Activated CD4-positive, alpha-beta memory T cell treated with anti-CD3 and anti-CD28 coated beads, Interleukin-2, amount 10 ng/mL, durations not matched to agents 7 days and 5 days (primary cell): ENCODE measurements around the gene CHD9. TPM values are rescaled to one million over a fixed set of nuclear protein-coding genes. Genes with fewer than 3 reads are reported as not detected.

ENCODE experiments used
- CTCF ChIA-PET: fragments of 350-600 bp; sonication (Branson Sonifier 250); formaldehyde crosslinking; loops from one replicate; lab custom pipeline; 2021; ENCODE audit warnings: antibody characterized with exemption, inconsistent platforms; lab: Charles Lee
- POLR2A ChIA-PET: fragments of 350-600 bp; sonication (Branson Sonifier 250); formaldehyde crosslinking; loops from one replicate; lab custom pipeline; 2021; ENCODE audit warnings: antibody characterized with exemption; lab: Charles Lee
- DNase-seq: peaks from one replicate; pipeline ENCODE4 v3.0.0-alpha.2; 2020
- H3K27ac Mint-ChIP-seq: one replicate; pipeline ENCODE4 v1.8.0; 2021; ENCODE audit warnings: mild to moderate bottlenecking, mixed read lengths
- H3K27me3 Mint-ChIP-seq: one replicate; pipeline ENCODE4 v1.8.0; 2021; ENCODE audit warnings: mixed read lengths
- H3K36me3 Mint-ChIP-seq: one replicate; pipeline ENCODE4 v1.8.0; 2021; ENCODE audit warnings: low read depth, mixed read lengths
- H3K4me1 Mint-ChIP-seq: one replicate; pipeline ENCODE4 v1.8.0; 2021; ENCODE audit warnings: mixed read lengths
- H3K4me3 Mint-ChIP-seq: one replicate; pipeline ENCODE4 v1.8.0; 2021; ENCODE audit warnings: mild to moderate bottlenecking, mixed read lengths
- H3K9me3 Mint-ChIP-seq: one replicate; pipeline ENCODE4 v1.8.0; 2021; ENCODE audit warnings: mixed read lengths
- total RNA-seq, 2 experiments: library from RNA; stranded (reverse); gene quantifications; one replicate each; pipeline ENCODE4 v1.2.3, GENCODE V29; 2021

CHD9 gene
- total RNA-seq, 2 experiments from 2014 or later: 21.6 to 23.8 TPM

- no peaks in the 10 kb centered on the region for H3K9me3 Mint-ChIP-seq
- peak overlapping the region; percentile 69 for H3K27ac Mint-ChIP-seq
- DNase-seq: no peak
- peaks cover 47% of the 10 kb centered on the region for H3K4me1 Mint-ChIP-seq
- no peaks in the 10 kb centered on the region for H3K27me3 Mint-ChIP-seq
- no peak overlapping the region for H3K4me3 Mint-ChIP-seq
- POLR2A ChIA-PET: no interaction called here
- CTCF ChIA-PET: no interaction called here
- no peaks in the 10 kb centered on the region for H3K36me3 Mint-ChIP-seq
These were observed 38.5 kb downstream of the CHD9 start for GRCh38 chr16:53093162-53093744.

DNA sequence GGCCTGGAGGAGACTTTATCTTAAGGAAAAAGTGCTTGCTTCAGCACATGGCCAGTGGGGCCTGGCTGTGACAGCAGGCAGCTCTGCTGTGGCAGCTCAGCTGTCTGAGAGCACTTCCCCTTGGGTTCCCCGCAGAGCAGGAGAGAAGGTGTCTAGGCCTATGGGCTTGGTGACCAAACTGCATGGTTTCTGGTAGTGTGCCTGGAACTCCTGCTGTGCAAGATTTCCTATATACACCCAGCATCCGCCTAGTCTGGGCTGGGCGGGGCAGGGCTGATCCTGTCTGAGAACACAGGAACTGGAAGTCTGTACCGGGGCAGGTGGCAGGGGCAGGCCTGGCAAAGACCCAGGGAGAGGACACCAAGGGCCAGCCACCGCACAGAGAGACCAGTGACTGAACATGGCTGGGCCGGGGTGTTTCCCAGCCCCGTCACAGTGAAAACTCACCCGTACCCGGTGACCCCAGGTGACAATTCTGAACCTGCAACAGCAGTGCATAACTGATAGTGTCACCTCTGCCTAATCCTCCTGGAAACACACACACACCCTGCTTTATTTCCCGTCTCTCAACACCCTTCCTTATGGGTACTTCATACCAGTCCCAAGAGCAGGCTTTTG, 39.3 kb downstream of the CHD9 start:
- ChIA-PET CTCF (no interaction called here), POLR2A (no interaction called here)
- H3K4me1 Mint-ChIP-seq: peaks cover 56% of the 10 kb centered on the region
- peak overlapping the region; percentile 69 for H3K27ac Mint-ChIP-seq
- no peak overlapping the region for H3K4me3 Mint-ChIP-seq
- no peaks in the 10 kb centered on the region for H3K9me3 Mint-ChIP-seq
- no peaks in the 10 kb centered on the region for H3K27me3 Mint-ChIP-seq
- H3K36me3 Mint-ChIP-seq: no peaks in the 10 kb centered on the region
- DNase-seq: peak; percentile 39

DNA sequence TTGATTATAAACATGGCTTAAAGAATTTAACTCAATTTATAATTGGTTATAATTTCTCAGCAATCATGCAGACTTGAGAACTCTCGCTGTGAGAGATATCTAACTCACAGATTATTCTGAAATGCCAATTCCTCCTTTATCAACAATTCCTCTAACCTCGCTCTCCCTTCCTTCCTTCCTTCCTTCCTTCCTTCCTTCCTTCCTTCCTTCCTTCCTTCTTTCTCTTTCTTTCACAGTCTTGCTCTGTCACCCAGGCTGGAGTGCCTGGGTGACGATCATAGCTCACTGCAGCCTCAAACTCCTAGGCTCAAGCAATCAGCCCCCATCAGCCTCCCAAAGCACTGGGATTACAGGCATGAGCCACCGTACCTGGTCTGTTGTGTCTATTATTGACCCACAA, 42.4 kb downstream of the CHD9 start:
- CTCF ChIA-PET: interaction anchor here (0.6 kb wide), 1 partner anchor 107 kb away, joined by 4 read pairs; no protein-coding TSS in a partner anchor
- H3K27me3 Mint-ChIP-seq: no peaks in the 10 kb centered on the region
- POLR2A ChIA-PET: no interaction called here
- H3K4me3 Mint-ChIP-seq: no peak overlapping the region
- H3K36me3 Mint-ChIP-seq: no peaks in the 10 kb centered on the region
- H3K27ac Mint-ChIP-seq: no peak overlapping the region
- no peak for DNase-seq
- H3K4me1 Mint-ChIP-seq: peaks cover 51% of the 10 kb centered on the region
- H3K9me3 Mint-ChIP-seq: no peaks in the 10 kb centered on the region

DNA sequence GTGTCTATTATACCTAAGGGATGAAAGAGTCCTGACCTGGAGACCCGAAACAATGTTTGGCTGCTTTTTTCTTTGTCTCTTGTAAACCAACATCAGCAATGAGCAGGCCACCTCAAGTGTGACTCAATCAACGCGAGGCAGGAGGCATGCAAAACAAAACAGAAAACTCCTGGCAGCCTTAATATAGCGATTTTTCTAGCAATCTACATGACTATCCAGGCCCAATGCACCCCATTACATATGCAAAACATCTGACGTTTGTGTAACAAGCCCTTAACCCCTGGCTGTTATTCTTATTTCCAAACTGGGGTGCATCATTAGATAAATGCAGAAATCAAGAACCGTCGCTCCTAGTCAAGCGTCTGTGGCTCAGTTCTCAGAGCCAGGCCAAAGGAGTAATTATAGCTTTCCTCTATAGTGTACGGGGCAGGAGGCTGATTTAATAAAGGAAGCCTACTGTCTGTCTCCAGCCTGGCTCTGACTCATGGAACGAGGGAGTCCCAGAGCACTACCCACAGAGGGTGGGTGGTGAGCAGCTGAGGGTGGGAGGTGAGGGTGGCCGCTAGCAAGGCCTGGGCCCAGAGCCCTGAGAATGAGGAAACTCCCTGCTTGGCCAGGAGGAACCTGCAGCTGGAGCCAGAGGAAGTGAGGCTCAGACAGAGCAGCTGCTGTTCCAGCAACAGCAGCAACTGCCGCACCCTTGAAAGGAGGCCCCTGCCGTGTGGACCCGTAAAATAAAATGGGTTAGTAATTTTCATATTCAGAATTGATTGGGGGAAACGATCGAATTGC, 43.9 kb downstream of the CHD9 start:
- POLR2A ChIA-PET: interaction anchor here (1.0 to 3.5 kb wide), 12 partner anchors 8 to 605 kb away, joined by 3 to 20 read pairs (median 4); partner anchors contain the start of genes CHD9 and FTO
- Mint-ChIP-seq H3K4me3 (peak overlapping the region; percentile 65), H3K36me3 (no peaks in the 10 kb centered on the region)

DNA sequence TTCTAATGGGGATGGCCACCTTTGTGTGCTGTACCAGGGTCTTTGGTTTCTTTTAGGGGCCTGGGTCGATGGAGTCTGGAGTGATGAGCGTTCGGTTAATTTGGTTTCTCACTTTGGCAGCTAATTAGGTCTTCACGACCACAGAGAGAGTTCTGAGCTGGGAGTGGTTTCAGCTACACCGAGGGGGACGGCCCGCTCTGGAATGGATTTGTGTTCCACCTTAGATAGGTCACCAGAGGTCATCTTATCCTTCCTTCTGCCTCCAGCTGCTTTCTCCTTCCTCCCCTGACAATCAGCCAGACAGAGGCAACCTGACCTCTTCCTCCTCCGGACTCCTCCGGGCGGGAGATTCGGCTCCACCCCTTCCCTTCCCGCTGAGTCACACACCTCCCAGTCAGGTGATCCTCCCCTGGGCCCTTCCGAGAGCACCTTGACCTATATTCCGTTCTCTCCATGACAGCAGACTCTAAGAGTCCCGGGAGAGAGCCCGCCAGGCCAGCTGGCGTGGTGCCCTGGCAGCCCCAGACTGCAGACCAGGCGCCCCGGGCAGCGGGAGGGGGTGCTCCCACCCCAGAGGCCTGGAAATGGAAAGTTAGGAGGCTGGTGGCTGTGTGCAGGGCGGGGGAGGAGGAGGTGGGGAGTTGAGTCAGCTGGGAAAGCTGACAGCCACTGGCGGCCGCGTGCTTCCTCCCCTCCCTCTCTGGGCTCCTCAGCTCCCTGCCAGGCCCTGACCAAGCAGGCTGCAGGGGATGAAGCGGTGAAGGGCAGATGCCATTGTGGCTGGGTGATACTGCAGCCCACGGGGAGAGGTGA, 44.7 kb downstream of the CHD9 start:
- Mint-ChIP-seq H3K27me3 (no peaks in the 10 kb centered on the region), H3K9me3 (no peaks in the 10 kb centered on the region), H3K36me3 (no peaks in the 10 kb centered on the region), H3K4me3 (peak overlapping the region; percentile 65), H3K27ac (peak overlapping the region; percentile 86), H3K4me1 (peaks cover 33% of the 10 kb centered on the region)
- POLR2A ChIA-PET: interaction anchor here (1.0 to 3.5 kb wide), 13 partner anchors 9 to 605 kb away, joined by 3 to 20 read pairs (median 4); partner anchors contain the start of genes CHD9 and FTO
- DNase-seq: peak; percentile 67
- CTCF ChIA-PET: interaction anchor here (0.9 to 2.0 kb wide), 4 partner anchors 30 to 108 kb away, joined by 3 to 15 read pairs (median 6); partner anchors contain the start of gene CHD9

More for the DNA sequence above, 43.9 kb downstream of the CHD9 start:
- H3K9me3 Mint-ChIP-seq: no peaks in the 10 kb centered on the region
- no peaks in the 10 kb centered on the region for H3K27me3 Mint-ChIP-seq
- CTCF ChIA-PET: interaction anchor here (0.5 to 2.0 kb wide), 6 partner anchors 31 to 125 kb away, joined by 3 to 15 read pairs (median 4); partner anchors contain the start of gene CHD9
- peak overlapping the region; percentile 86 for H3K27ac Mint-ChIP-seq
- peaks cover 41% of the 10 kb centered on the region for H3K4me1 Mint-ChIP-seq
- DNase-seq: peak; percentile 54

- no peak for DNase-seq
- Mint-ChIP-seq H3K4me1 (peaks cover 30% of the 10 kb centered on the region), H3K4me3 (peak overlapping the region; percentile 65), H3K9me3 (no peaks in the 10 kb centered on the region), H3K27ac (peak overlapping the region; percentile 86), H3K36me3 (no peaks in the 10 kb centered on the region), H3K27me3 (no peaks in the 10 kb centered on the region)
- ChIA-PET CTCF (interaction anchor here (1.3 to 2.0 kb wide), 3 partner anchors 46 to 107 kb away, joined by 3 to 15 read pairs (median 7); partner anchors contain the start of gene CHD9), POLR2A (interaction anchor here (1.0 to 3.5 kb wide), 8 partner anchors 10 to 604 kb away, joined by 3 to 20 read pairs (median 8); partner anchors contain the start of genes CHD9 and FTO)
These were observed 45.4 kb downstream of the CHD9 start for GRCh38 chr16:53100131-53100748.

DNA sequence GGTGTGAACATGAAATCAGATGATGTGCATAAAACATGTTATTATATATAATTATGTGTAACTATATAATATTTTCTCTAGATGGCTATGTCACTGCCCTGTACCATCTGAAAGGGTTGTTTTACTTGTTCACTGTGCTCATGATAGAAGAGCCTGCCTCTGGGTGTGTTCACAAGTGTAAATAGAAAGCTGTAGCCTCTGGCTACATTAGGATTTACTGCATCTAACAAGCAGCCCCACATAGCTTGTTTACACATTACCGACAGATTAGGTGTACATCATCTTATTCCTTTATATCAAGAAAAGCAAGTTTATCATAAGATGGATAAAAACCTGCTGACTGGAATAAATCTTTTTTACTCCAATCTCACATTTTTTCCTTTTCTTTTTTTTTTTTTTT, 46.1 kb downstream of the CHD9 start:
- H3K4me3 Mint-ChIP-seq: no peak overlapping the region
- H3K36me3 Mint-ChIP-seq: no peaks in the 10 kb centered on the region
- H3K4me1 Mint-ChIP-seq: peaks cover 30% of the 10 kb centered on the region
- H3K27ac Mint-ChIP-seq: no peak overlapping the region
- H3K27me3 Mint-ChIP-seq: no peaks in the 10 kb centered on the region
- H3K9me3 Mint-ChIP-seq: no peaks in the 10 kb centered on the region
- POLR2A ChIA-PET: interaction anchor here (3.5 kb wide), 1 partner anchor 29 kb away, joined by 20 read pairs; no protein-coding TSS in a partner anchor
- no peak for DNase-seq
- CTCF ChIA-PET: interaction anchor here (1.3 kb wide), 1 partner anchor 59 kb away, joined by 3 read pairs; no protein-coding TSS in a partner anchor

- H3K27me3 Mint-ChIP-seq: no peaks in the 10 kb centered on the region
- H3K4me1 Mint-ChIP-seq: peaks cover 19% of the 10 kb centered on the region
- no peak overlapping the region for H3K27ac Mint-ChIP-seq
- H3K4me3 Mint-ChIP-seq: no peak overlapping the region
- no peaks in the 10 kb centered on the region for H3K36me3 Mint-ChIP-seq
- no peak for DNase-seq
- H3K9me3 Mint-ChIP-seq: no peaks in the 10 kb centered on the region
- ChIA-PET POLR2A (no interaction called here), CTCF (interaction anchor here (1.0 kb wide), 1 partner anchor 49 kb away, joined by 3 read pairs; the partner anchor contains the start of gene CHD9)
These were observed 49.0 kb downstream of the CHD9 start for GRCh38 chr16:53103811-53104210.

GRCh38 chr16:53105565-53105964, 50.8 kb downstream of the CHD9 start:
- no peak overlapping the region for H3K4me3 Mint-ChIP-seq
- POLR2A ChIA-PET: no interaction called here
- H3K36me3 Mint-ChIP-seq: no peaks in the 10 kb centered on the region

GRCh38 chr16:53111078-53111791, 56.4 kb downstream of the CHD9 start:
- DNase-seq: no peak
- Mint-ChIP-seq H3K9me3 (no peaks in the 10 kb centered on the region), H3K27me3 (no peaks in the 10 kb centered on the region), H3K36me3 (no peaks in the 10 kb centered on the region), H3K27ac (no peak overlapping the region), H3K4me1 (no peaks in the 10 kb centered on the region), H3K4me3 (no peak overlapping the region)
- ChIA-PET POLR2A (interaction anchor here (2.4 kb wide), 1 partner anchor 12 kb away, joined by 7 read pairs; no protein-coding TSS in a partner anchor), CTCF (interaction anchor here (1.0 kb wide), 1 partner anchor 18 kb away, joined by 3 read pairs; no protein-coding TSS in a partner anchor)

More at GRCh38 chr16:53105565-53105964, 50.8 kb downstream of the CHD9 start:
- H3K27ac Mint-ChIP-seq: no peak overlapping the region
- no peak for DNase-seq
- CTCF ChIA-PET: no interaction called here
- peaks cover 3% of the 10 kb centered on the region for H3K4me1 Mint-ChIP-seq
- H3K9me3 Mint-ChIP-seq: no peaks in the 10 kb centered on the region
- H3K27me3 Mint-ChIP-seq: no peaks in the 10 kb centered on the region

DNA sequence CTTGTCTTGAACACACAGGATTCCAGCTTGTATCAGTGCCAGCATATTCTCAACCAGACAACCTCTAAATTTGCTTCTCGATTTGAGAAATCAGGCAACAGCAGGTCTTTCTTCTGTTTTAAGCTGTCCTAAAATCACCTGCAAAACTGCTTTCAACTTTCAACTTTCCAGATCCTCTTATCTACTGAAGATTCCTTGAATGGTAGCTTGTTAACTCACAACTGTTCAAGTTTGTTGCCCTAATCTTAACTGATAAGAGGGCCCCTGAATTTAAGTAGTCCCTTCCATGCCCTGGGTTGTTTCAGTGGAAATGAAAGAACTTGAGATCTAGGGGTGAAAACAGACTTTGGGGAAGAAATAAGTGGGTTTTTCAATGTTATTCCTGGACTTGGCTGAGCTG, 57.2 kb downstream of the CHD9 start:
- CTCF ChIA-PET: interaction anchor here (1.0 kb wide), 1 partner anchor 18 kb away, joined by 3 read pairs; no protein-coding TSS in a partner anchor

More for the DNA sequence above, 57.2 kb downstream of the CHD9 start:
- Mint-ChIP-seq H3K9me3 (no peaks in the 10 kb centered on the region), H3K4me1 (no peaks in the 10 kb centered on the region), H3K27me3 (no peaks in the 10 kb centered on the region), H3K36me3 (no peaks in the 10 kb centered on the region), H3K4me3 (no peak overlapping the region), H3K27ac (no peak overlapping the region)
- POLR2A ChIA-PET: interaction anchor here (2.4 kb wide), 1 partner anchor 13 kb away, joined by 7 read pairs; no protein-coding TSS in a partner anchor
- DNase-seq: no peak
